Measurements from ENCODE around the gene PRICKLE2. TPM values are rescaled to one million over a fixed set of nuclear protein-coding genes. Genes with fewer than 3 reads are reported as not detected.

The PRICKLE2 gene
- total and polyA plus RNA-seq, 2 donors, result 1.0 to 1.2 TPM

- 98% methylated on average over 2 of the region's 2 CpGs for WGBS
- no peak overlapping the region for H3K27ac ChIP-seq (ENCODE audit: low read depth in 1 of 2, low read length in 1 of 2)
- no peak for DNase-seq (ENCODE audit: low read depth in 6 of 9, low spot score in 9 of 9)
- no peaks in the 10 kb centered on the region for H3K36me3 ChIP-seq (ENCODE audit: control insufficient read depth in 2 of 2, insufficient read depth in 2 of 2, low read length in 1 of 2)
- no peaks in the 10 kb centered on the region for H3K4me1 ChIP-seq (ENCODE audit: control insufficient read depth in 2 of 2, insufficient read depth in 2 of 2, low read length in 2 of 2)
- H3K4me3 ChIP-seq (ENCODE audit: low read length in 2 of 2), result no peak overlapping the region
- H3K9me3 ChIP-seq (ENCODE audit: control insufficient read depth in 2 of 2, insufficient read depth in 1 of 2, low read length in 1 of 2), result no peaks in the 10 kb centered on the region
- H3K27me3 ChIP-seq (ENCODE audit: control insufficient read depth in 2 of 2, insufficient read depth in 1 of 2, low read length in 1 of 2), result no peaks in the 10 kb centered on the region
These were observed 99.7 kb downstream of the PRICKLE2 start for GRCh38 chr3:64125561-64125960.

GRCh38 chr3:64123931-64124330 lies 101.3 kb downstream of the PRICKLE2 start:
- 92% methylated on average over 2 of the region's 2 CpGs for WGBS
- no peaks in the 10 kb centered on the region for H3K4me1 ChIP-seq (ENCODE audit: control insufficient read depth in 2 of 2, insufficient read depth in 2 of 2, low read length in 2 of 2)
- no peaks in the 10 kb centered on the region for H3K36me3 ChIP-seq (ENCODE audit: control insufficient read depth in 2 of 2, insufficient read depth in 2 of 2, low read length in 1 of 2)
- no peak overlapping the region for H3K27ac ChIP-seq (ENCODE audit: low read depth in 1 of 2, low read length in 1 of 2)
- H3K27me3 ChIP-seq (ENCODE audit: control insufficient read depth in 2 of 2, insufficient read depth in 1 of 2, low read length in 1 of 2), result no peaks in the 10 kb centered on the region
- DNase-seq (ENCODE audit: low read depth in 6 of 9, low spot score in 9 of 9), result no peak
- no peaks in the 10 kb centered on the region for H3K9me3 ChIP-seq (ENCODE audit: control insufficient read depth in 2 of 2, insufficient read depth in 1 of 2, low read length in 1 of 2)
- no peak overlapping the region for H3K4me3 ChIP-seq (ENCODE audit: low read length in 2 of 2)

- Histone ChIP-seq H3K27me3 (ENCODE audit: control insufficient read depth in 2 of 2, insufficient read depth in 1 of 2, low read length in 1 of 2) (no peaks in the 10 kb centered on the region), H3K9me3 (ENCODE audit: control insufficient read depth in 2 of 2, insufficient read depth in 1 of 2, low read length in 1 of 2) (no peaks in the 10 kb centered on the region), H3K4me1 (ENCODE audit: control insufficient read depth in 2 of 2, insufficient read depth in 2 of 2, low read length in 2 of 2) (no peaks in the 10 kb centered on the region), H3K4me3 (ENCODE audit: low read length in 2 of 2) (no peak overlapping the region), H3K36me3 (ENCODE audit: control insufficient read depth in 2 of 2, insufficient read depth in 2 of 2, low read length in 1 of 2) (no peaks in the 10 kb centered on the region), H3K27ac (ENCODE audit: low read depth in 1 of 2, low read length in 1 of 2) (no peak overlapping the region)
- 90% methylated on average over 3 of the region's 3 CpGs for whole genome bisulfite sequencing
- DNase-seq (ENCODE audit: low read depth in 6 of 9, low spot score in 9 of 9), result no peak
These were observed 102.8 kb downstream of the PRICKLE2 start for GRCh38 chr3:64122476-64122875.

DNA sequence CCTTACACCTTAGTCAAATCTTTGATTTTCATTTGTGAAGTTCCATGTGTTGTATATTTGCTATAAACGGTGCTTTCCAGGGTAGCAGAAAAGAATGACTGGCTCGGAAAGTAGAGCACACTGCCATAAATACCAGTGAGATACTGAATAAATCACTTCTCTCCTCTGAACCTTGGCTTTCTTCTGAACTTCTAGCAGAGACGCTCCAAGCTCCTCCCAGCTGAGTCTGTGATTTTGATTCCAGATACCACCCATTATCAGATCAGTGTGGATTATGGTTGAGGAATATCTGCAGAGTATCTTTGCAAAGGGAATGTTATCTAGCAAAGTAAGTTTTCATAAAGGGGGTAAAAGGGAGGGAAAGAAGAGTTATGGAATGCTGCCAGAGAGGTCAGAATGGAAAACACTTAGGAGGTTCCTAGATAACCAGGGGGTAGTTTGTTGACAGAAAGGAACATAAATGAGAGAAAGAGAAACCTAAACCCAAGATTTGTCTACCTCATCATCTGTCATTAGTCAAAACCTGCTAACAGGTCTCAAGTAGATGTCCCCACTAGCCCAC lies 103.4 kb downstream of the PRICKLE2 start:
- no peak for DNase-seq (ENCODE audit: low read depth in 6 of 9, low spot score in 9 of 9)
- H3K4me1 ChIP-seq (ENCODE audit: control insufficient read depth in 2 of 2, insufficient read depth in 2 of 2, low read length in 2 of 2), result no peaks in the 10 kb centered on the region
- WGBS, result 58% methylated on average over 3 of the region's 3 CpGs
- no peak overlapping the region for H3K27ac ChIP-seq (ENCODE audit: low read depth in 1 of 2, low read length in 1 of 2)
- H3K27me3 ChIP-seq (ENCODE audit: control insufficient read depth in 2 of 2, insufficient read depth in 1 of 2, low read length in 1 of 2), result no peaks in the 10 kb centered on the region
- no peak overlapping the region for H3K4me3 ChIP-seq (ENCODE audit: low read length in 2 of 2)
- no peaks in the 10 kb centered on the region for H3K9me3 ChIP-seq (ENCODE audit: control insufficient read depth in 2 of 2, insufficient read depth in 1 of 2, low read length in 1 of 2)
- H3K36me3 ChIP-seq (ENCODE audit: control insufficient read depth in 2 of 2, insufficient read depth in 2 of 2, low read length in 1 of 2), result no peaks in the 10 kb centered on the region

- Histone ChIP-seq H3K36me3 (ENCODE audit: control insufficient read depth in 2 of 2, insufficient read depth in 2 of 2, low read length in 1 of 2) (no peaks in the 10 kb centered on the region), H3K9me3 (ENCODE audit: control insufficient read depth in 2 of 2, insufficient read depth in 1 of 2, low read length in 1 of 2) (no peaks in the 10 kb centered on the region), H3K4me3 (ENCODE audit: low read length in 2 of 2) (no peak overlapping the region), H3K27ac (ENCODE audit: low read depth in 1 of 2, low read length in 1 of 2) (no peak overlapping the region), H3K4me1 (ENCODE audit: control insufficient read depth in 2 of 2, insufficient read depth in 2 of 2, low read length in 2 of 2) (no peaks in the 10 kb centered on the region), H3K27me3 (ENCODE audit: control insufficient read depth in 2 of 2, insufficient read depth in 1 of 2, low read length in 1 of 2) (no peaks in the 10 kb centered on the region)
- no peak for DNase-seq (ENCODE audit: low read depth in 6 of 9, low spot score in 9 of 9)
- 69% methylated on average over 5 of the region's 5 CpGs for WGBS
These were observed 104.4 kb downstream of the PRICKLE2 start for GRCh38 chr3:64120876-64121275.

GRCh38 chr3:64117483-64117882 lies 107.8 kb downstream of the PRICKLE2 start:
- no peak overlapping the region for H3K4me3 ChIP-seq (ENCODE audit: low read length in 2 of 2)
- peaks cover 0 to 11% of the 10 kb centered on the region in 2 donors for H3K9me3 ChIP-seq (ENCODE audit: control insufficient read depth in 2 of 2, insufficient read depth in 1 of 2, low read length in 1 of 2)
- WGBS, result 96% methylated on average over 1 of the region's 1 CpG
- DNase-seq (ENCODE audit: low read depth in 6 of 9, low spot score in 9 of 9), result no peak
- no peaks in the 10 kb centered on the region for H3K36me3 ChIP-seq (ENCODE audit: control insufficient read depth in 2 of 2, insufficient read depth in 2 of 2, low read length in 1 of 2)
- no peaks in the 10 kb centered on the region for H3K4me1 ChIP-seq (ENCODE audit: control insufficient read depth in 2 of 2, insufficient read depth in 2 of 2, low read length in 2 of 2)
- H3K27ac ChIP-seq (ENCODE audit: low read depth in 1 of 2, low read length in 1 of 2), result no peak overlapping the region
- no peaks in the 10 kb centered on the region for H3K27me3 ChIP-seq (ENCODE audit: control insufficient read depth in 2 of 2, insufficient read depth in 1 of 2, low read length in 1 of 2)

DNA sequence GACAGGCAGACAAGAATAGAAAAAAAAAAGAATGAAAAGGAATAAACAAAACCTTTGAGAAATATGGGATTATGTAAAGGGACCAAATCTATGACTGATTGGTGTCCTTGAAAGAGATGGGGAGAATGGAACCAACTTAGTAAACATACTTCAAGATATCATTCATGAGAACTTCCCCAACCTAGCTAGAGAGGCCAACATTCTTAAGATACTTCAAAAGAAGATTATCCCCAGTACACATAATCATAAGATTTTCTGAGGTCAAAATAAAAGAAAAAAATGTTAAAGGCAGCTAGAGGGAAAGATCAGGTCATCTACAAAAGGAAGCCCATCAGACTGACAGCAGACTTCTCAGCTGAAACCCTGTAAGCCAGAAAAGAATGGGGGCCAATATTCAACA lies 110.6 kb downstream of the PRICKLE2 start:
- no peak overlapping the region for H3K4me3 ChIP-seq (ENCODE audit: low read length in 2 of 2)
- no peaks in the 10 kb centered on the region for H3K36me3 ChIP-seq (ENCODE audit: control insufficient read depth in 2 of 2, insufficient read depth in 2 of 2, low read length in 1 of 2)
- no peaks in the 10 kb centered on the region for H3K4me1 ChIP-seq (ENCODE audit: control insufficient read depth in 2 of 2, insufficient read depth in 2 of 2, low read length in 2 of 2)
- no peak overlapping the region for H3K27ac ChIP-seq (ENCODE audit: low read depth in 1 of 2, low read length in 1 of 2)
- no peaks in the 10 kb centered on the region for H3K27me3 ChIP-seq (ENCODE audit: control insufficient read depth in 2 of 2, insufficient read depth in 1 of 2, low read length in 1 of 2)
- H3K9me3 ChIP-seq (ENCODE audit: control insufficient read depth in 2 of 2, insufficient read depth in 1 of 2, low read length in 1 of 2), result peaks cover 0 to 11% of the 10 kb centered on the region in 2 donors
- DNase-seq (ENCODE audit: low read depth in 6 of 9, low spot score in 9 of 9), result no peak

- Histone ChIP-seq H3K9me3 (ENCODE audit: control insufficient read depth in 2 of 2, insufficient read depth in 1 of 2, low read length in 1 of 2) (peaks cover 0 to 11% of the 10 kb centered on the region in 2 donors), H3K4me3 (ENCODE audit: low read length in 2 of 2) (no peak overlapping the region), H3K27ac (ENCODE audit: low read depth in 1 of 2, low read length in 1 of 2) (no peak overlapping the region), H3K27me3 (ENCODE audit: control insufficient read depth in 2 of 2, insufficient read depth in 1 of 2, low read length in 1 of 2) (no peaks in the 10 kb centered on the region), H3K4me1 (ENCODE audit: control insufficient read depth in 2 of 2, insufficient read depth in 2 of 2, low read length in 2 of 2) (no peaks in the 10 kb centered on the region), H3K36me3 (ENCODE audit: control insufficient read depth in 2 of 2, insufficient read depth in 2 of 2, low read length in 1 of 2) (no peaks in the 10 kb centered on the region)
- WGBS, result 70% methylated on average over 2 of the region's 2 CpGs
- no peak for DNase-seq (ENCODE audit: low read depth in 6 of 9, low spot score in 9 of 9)
These were observed 113.4 kb downstream of the PRICKLE2 start for GRCh38 chr3:64111872-64112271.

DNA sequence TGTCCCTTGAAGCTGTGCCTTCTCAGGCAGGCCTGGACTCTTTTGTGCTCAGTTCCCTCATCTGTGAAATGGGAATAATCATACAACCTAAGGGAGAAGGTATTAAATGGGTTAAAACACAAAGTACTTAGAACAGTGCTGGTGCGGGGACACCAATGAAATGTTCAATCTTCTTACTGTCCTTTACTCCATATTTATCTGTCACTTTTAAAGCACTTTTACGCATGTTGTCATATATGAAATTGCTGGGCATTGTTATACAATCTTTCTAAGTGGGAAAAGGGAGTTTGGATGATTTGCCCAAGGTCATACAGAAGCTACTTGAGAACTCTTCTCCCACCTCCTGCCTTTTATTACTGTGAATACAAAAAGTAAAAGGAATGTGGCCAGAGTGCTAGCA lies 114.2 kb downstream of the PRICKLE2 start:
- DNase-seq (ENCODE audit: low read depth in 6 of 9, low spot score in 9 of 9), result no peak
- Histone ChIP-seq H3K4me1 (ENCODE audit: control insufficient read depth in 2 of 2, insufficient read depth in 2 of 2, low read length in 2 of 2) (no peaks in the 10 kb centered on the region), H3K27me3 (ENCODE audit: control insufficient read depth in 2 of 2, insufficient read depth in 1 of 2, low read length in 1 of 2) (no peaks in the 10 kb centered on the region), H3K27ac (ENCODE audit: low read depth in 1 of 2, low read length in 1 of 2) (no peak overlapping the region), H3K36me3 (ENCODE audit: control insufficient read depth in 2 of 2, insufficient read depth in 2 of 2, low read length in 1 of 2) (no peaks in the 10 kb centered on the region), H3K9me3 (ENCODE audit: control insufficient read depth in 2 of 2, insufficient read depth in 1 of 2, low read length in 1 of 2) (peaks cover 0 to 11% of the 10 kb centered on the region in 2 donors), H3K4me3 (ENCODE audit: low read length in 2 of 2) (no peak overlapping the region)
- 94% methylated on average over 2 of the region's 2 CpGs for WGBS

DNA sequence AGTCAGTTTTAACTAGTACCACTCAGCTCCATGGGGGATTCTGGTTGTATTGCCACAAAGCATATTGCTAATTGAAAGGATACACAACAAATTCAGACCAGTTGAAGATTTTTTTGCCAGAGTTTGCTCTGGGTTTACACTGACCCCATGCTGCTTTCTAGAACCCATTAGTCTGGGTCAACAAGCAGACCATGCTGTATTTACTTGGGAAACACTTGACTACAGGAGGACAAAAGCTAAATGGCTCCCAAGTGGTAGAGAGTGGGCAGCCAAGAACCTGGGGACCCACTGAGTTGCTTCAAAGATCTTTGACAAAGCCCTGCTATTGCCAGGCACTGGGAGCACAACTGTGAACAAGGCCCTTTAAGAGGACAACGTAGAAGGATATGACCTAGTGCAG lies 115.2 kb downstream of the PRICKLE2 start:
- H3K36me3 ChIP-seq (ENCODE audit: control insufficient read depth in 2 of 2, insufficient read depth in 2 of 2, low read length in 1 of 2), result no peaks in the 10 kb centered on the region
- 42% methylated on average over 1 of the region's 1 CpG for WGBS
- H3K9me3 ChIP-seq (ENCODE audit: control insufficient read depth in 2 of 2, insufficient read depth in 1 of 2, low read length in 1 of 2), result peaks cover 0 to 11% of the 10 kb centered on the region in 2 donors

More for the DNA sequence above, 115.2 kb downstream of the PRICKLE2 start:
- DNase-seq (ENCODE audit: low read depth in 6 of 9, low spot score in 9 of 9), result no peak
- H3K4me1 ChIP-seq (ENCODE audit: control insufficient read depth in 2 of 2, insufficient read depth in 2 of 2, low read length in 2 of 2), result no peaks in the 10 kb centered on the region
- H3K4me3 ChIP-seq (ENCODE audit: low read length in 2 of 2), result no peak overlapping the region
- H3K27me3 ChIP-seq (ENCODE audit: control insufficient read depth in 2 of 2, insufficient read depth in 1 of 2, low read length in 1 of 2), result no peaks in the 10 kb centered on the region
- no peak overlapping the region for H3K27ac ChIP-seq (ENCODE audit: low read depth in 1 of 2, low read length in 1 of 2)
